HEK293 (cell line): Measurements from ENCODE around the gene DNAH1.
A peak's percentile ranks its signal among the peaks of the same experiment; 100 is the strongest.

Experiments
- CTCF ChIA-PET: fragments of 350-600 bp; formaldehyde crosslinking; extraction: SDS; loops from one replicate; lab custom pipeline; 2021; ENCODE audit warnings: antibody characterized with exemption; lab: Yijun Ruan, JAX
- POLR2A ChIA-PET: fragments of 300-600 bp; formaldehyde crosslinking; extraction: SDS; loops from one replicate; lab custom pipeline; 2020; ENCODE audit warnings: antibody characterized with exemption, inconsistent platforms; lab: Yijun Ruan, JAX
- H3K27ac ChIP-seq: fragments of 200-500 bp; sonication (Bioruptor generic); 2 replicates; pipeline ENCODE4 v1.5.1; 2014; ENCODE audit warnings: low read depth, low read length, control low read depth, inconsistent platforms; ENCODE audit errors: extremely low read depth
- H3K36me3 ChIP-seq, 2 experiments: fragments of 200-500 bp in 1 of 2; sonication (Bioruptor generic) in 1 of 2; 1 replicate in 1 of 2; 2 replicates in 1 of 2; pipeline ENCODE4 v1.5.1; 2014 to 2017; ENCODE audit warnings: inconsistent platforms in 2 of 2, low read length in 2 of 2; ENCODE audit not compliant: control insufficient read depth in 2 of 2, insufficient read depth in 1 of 2
- H3K4me1 ChIP-seq: fragments of 200-500 bp; sonication (Bioruptor generic); 2 replicates; pipeline ENCODE4 v1.5.1; 2014; ENCODE audit warnings: mild to moderate bottlenecking, low read length, inconsistent platforms; ENCODE audit not compliant: control insufficient read depth, insufficient read depth
- H3K4me3 ChIP-seq: 2 replicates; pipeline ENCODE4 v1.5.1; 2011; ENCODE audit warnings: low read depth, mild to moderate bottlenecking, control low read depth, low read length, moderate library complexity
- H3K9me3 ChIP-seq: fragments of 200-500 bp; sonication (Bioruptor generic); 2 replicates; pipeline ENCODE4 v1.5.1; 2014; ENCODE audit warnings: low read depth, low read length, inconsistent platforms; ENCODE audit not compliant: control insufficient read depth, insufficient read depth
- RBAK ChIP-seq: fragments of 450-650 bp; formaldehyde crosslinking; IDR thresholded peaks from 2 replicates; pipeline ENCODE4 v1.5.1; 2016; ENCODE audit warnings: missing biosample characterization, missing genetic modification characterization
- ZBTB1 ChIP-seq: fragments of 450-650 bp; formaldehyde crosslinking; IDR thresholded peaks from 2 replicates; pipeline ENCODE4 v1.5.1; 2016; ENCODE audit warnings: missing biosample characterization, missing genetic modification characterization
- ZBTB17 ChIP-seq: fragments of 450-650 bp; formaldehyde crosslinking; IDR thresholded peaks from 2 replicates; pipeline ENCODE4 v1.5.1; 2016; ENCODE audit warnings: missing biosample characterization, missing genetic modification characterization
- ZIC2 ChIP-seq: fragments of 450-650 bp; formaldehyde crosslinking; IDR thresholded peaks from 2 replicates; pipeline ENCODE4 v1.5.1; 2016; ENCODE audit warnings: missing biosample characterization, missing genetic modification characterization
- ZNF132 ChIP-seq: fragments of 450-650 bp; formaldehyde crosslinking; IDR thresholded peaks from 2 replicates; pipeline ENCODE4 v1.5.1; 2017; ENCODE audit warnings: missing biosample characterization, missing genetic modification characterization, borderline replicate concordance
- ZNF157 ChIP-seq: fragments of 450-650 bp; formaldehyde crosslinking; IDR thresholded peaks from 2 replicates; pipeline ENCODE4 v1.5.1; 2016; ENCODE audit warnings: missing biosample characterization, missing genetic modification characterization
- ZNF302 ChIP-seq: fragments of 450-650 bp; formaldehyde crosslinking; IDR thresholded peaks from 2 replicates; pipeline ENCODE4 v1.5.1; 2016; ENCODE audit warnings: missing biosample characterization, missing genetic modification characterization, low read depth
- ZNF324 ChIP-seq: fragments of 450-650 bp; formaldehyde crosslinking; IDR thresholded peaks from 2 replicates; pipeline ENCODE4 v1.5.1; 2016; ENCODE audit warnings: missing biosample characterization, missing genetic modification characterization
- ZNF350 ChIP-seq: fragments of 450-650 bp; formaldehyde crosslinking; IDR thresholded peaks from 2 replicates; pipeline ENCODE4 v1.5.0; 2017; ENCODE audit warnings: missing biosample characterization, mild to moderate bottlenecking, missing genetic modification characterization
- ZNF394 ChIP-seq: fragments of 450-650 bp; formaldehyde crosslinking; IDR thresholded peaks from 2 replicates; pipeline ENCODE4 v1.5.1; 2016; ENCODE audit warnings: missing biosample characterization, missing genetic modification characterization, mild to moderate bottlenecking, moderate library complexity, borderline replicate concordance
- ZNF473 ChIP-seq: fragments of 450-650 bp; formaldehyde crosslinking; IDR thresholded peaks from 2 replicates; pipeline ENCODE4 v1.5.1; 2017; ENCODE audit warnings: missing biosample characterization, missing genetic modification characterization
- ZNF530 ChIP-seq: fragments of 450-650 bp; formaldehyde crosslinking; IDR thresholded peaks from 2 replicates; pipeline ENCODE4 v1.5.1; 2016; ENCODE audit warnings: low read depth, missing biosample characterization, missing genetic modification characterization
- ZNF558 ChIP-seq: fragments of 450-650 bp; formaldehyde crosslinking; IDR thresholded peaks from 2 replicates; pipeline ENCODE4 v1.5.1; 2016; ENCODE audit warnings: missing biosample characterization, missing genetic modification characterization
- ZNF654 ChIP-seq: fragments of 450-650 bp; formaldehyde crosslinking; IDR thresholded peaks from 2 replicates; pipeline ENCODE4 v1.5.1; 2016; ENCODE audit warnings: low read depth, missing biosample characterization, missing genetic modification characterization
- ZNF660 ChIP-seq: fragments of 450-650 bp; IDR thresholded peaks from 2 replicates; pipeline ENCODE4 v1.5.1; 2018; ENCODE audit warnings: missing biosample characterization, mild to moderate bottlenecking, missing genetic modification characterization
- ZNF677 ChIP-seq: fragments of 450-650 bp; IDR thresholded peaks from 2 replicates; pipeline ENCODE4 v1.5.0; 2018; ENCODE audit warnings: missing biosample characterization, mild to moderate bottlenecking, missing genetic modification characterization, moderate library complexity
- ZNF707 ChIP-seq: fragments of 450-650 bp; formaldehyde crosslinking; IDR thresholded peaks from 2 replicates; pipeline ENCODE4 v1.5.1; 2016; ENCODE audit warnings: missing biosample characterization, missing genetic modification characterization
- ZNF777 ChIP-seq: fragments of 450-650 bp; formaldehyde crosslinking; IDR thresholded peaks from 2 replicates; pipeline ENCODE4 v1.5.1; 2017; ENCODE audit warnings: missing biosample characterization, missing genetic modification characterization, borderline replicate concordance
- TF ChIP-seq, protein P1 (sequence below): fragments of 450-650 bp; formaldehyde crosslinking; IDR thresholded peaks from 2 replicates; pipeline ENCODE4 v1.5.1; 2017; ENCODE audit warnings: missing biosample characterization, missing genetic modification characterization
- TF ChIP-seq, protein P2 (sequence below): fragments of 450-650 bp; formaldehyde crosslinking; IDR thresholded peaks from 2 replicates; pipeline ENCODE4 v1.5.1; 2016; ENCODE audit warnings: missing biosample characterization, missing genetic modification characterization
- TF ChIP-seq, protein P3 (sequence below): fragments of 450-650 bp; formaldehyde crosslinking; IDR thresholded peaks from 2 replicates; pipeline ENCODE4 v1.5.1; 2016; ENCODE audit warnings: missing biosample characterization, missing genetic modification characterization, borderline replicate concordance
- TF ChIP-seq, protein P4 (sequence below): fragments of 450-650 bp; formaldehyde crosslinking; IDR thresholded peaks from 2 replicates; pipeline ENCODE4 v1.5.1; 2016; ENCODE audit warnings: missing biosample characterization, missing genetic modification characterization

The DNAH1 gene

DNA sequence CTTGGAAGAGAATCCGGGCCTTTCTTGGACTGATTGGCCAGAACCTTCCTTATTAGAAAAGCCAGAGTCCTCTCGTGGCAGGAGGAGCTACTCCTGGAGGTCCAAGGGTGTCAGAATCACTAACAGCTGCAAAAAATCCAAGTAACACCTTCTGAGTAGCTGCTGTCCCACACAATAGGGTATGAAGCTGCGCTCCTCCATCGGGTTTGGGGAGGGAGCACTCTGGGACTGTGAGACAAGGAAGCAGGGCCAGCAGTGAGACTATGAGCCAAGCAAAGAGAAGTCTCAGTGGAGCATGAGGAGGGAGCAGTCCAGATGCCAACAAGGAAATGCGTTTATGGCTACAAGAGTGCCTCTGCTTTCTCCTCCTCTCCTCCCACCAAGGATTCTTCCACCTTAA is 107.1 kb downstream of the DNAH1 start (continued):
- TF ChIP-seq, protein P1, sequence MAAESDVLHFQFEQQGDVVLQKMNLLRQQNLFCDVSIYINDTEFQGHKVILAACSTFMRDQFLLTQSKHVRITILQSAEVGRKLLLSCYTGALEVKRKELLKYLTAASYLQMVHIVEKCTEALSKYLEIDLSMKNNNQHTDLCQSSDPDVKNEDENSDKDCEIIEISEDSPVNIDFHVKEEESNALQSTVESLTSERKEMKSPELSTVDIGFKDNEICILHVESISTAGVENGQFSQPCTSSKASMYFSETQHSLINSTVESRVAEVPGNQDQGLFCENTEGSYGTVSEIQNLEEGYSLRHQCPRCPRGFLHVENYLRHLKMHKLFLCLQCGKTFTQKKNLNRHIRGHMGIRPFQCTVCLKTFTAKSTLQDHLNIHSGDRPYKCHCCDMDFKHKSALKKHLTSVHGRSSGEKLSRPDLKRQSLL (tag by site-specific recombination): no peak
- no peak for TF ChIP-seq ZNF394 (tag by site-specific recombination)
- TF ChIP-seq, protein P2, sequence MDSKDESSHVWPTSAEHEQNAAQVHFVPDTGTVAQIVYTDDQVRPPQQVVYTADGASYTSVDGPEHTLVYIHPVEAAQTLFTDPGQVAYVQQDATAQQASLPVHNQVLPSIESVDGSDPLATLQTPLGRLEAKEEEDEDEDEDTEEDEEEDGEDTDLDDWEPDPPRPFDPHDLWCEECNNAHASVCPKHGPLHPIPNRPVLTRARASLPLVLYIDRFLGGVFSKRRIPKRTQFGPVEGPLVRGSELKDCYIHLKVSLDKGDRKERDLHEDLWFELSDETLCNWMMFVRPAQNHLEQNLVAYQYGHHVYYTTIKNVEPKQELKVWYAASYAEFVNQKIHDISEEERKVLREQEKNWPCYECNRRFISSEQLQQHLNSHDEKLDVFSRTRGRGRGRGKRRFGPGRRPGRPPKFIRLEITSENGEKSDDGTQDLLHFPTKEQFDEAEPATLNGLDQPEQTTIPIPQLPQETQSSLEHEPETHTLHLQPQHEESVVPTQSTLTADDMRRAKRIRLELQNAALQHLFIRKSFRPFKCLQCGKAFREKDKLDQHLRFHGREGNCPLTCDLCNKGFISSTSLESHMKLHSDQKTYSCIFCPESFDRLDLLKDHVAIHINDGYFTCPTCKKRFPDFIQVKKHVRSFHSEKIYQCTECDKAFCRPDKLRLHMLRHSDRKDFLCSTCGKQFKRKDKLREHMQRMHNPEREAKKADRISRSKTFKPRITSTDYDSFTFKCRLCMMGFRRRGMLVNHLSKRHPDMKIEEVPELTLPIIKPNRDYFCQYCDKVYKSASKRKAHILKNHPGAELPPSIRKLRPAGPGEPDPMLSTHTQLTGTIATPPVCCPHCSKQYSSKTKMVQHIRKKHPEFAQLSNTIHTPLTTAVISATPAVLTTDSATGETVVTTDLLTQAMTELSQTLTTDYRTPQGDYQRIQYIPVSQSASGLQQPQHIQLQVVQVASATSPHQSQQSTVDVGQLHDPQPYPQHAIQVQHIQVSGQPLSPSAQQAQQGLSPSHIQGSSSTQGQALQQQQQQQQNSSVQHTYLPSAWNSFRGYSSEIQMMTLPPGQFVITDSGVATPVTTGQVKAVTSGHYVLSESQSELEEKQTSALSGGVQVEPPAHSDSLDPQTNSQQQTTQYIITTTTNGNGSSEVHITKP (tag by site-specific recombination): no peak
- no peak for TF ChIP-seq ZNF530
- no peak for TF ChIP-seq RBAK (tag by site-specific recombination)
- no peak for TF ChIP-seq ZNF777 (tag by site-specific recombination)
- TF ChIP-seq ZBTB1 (tag by site-specific recombination): no peak

DNA sequence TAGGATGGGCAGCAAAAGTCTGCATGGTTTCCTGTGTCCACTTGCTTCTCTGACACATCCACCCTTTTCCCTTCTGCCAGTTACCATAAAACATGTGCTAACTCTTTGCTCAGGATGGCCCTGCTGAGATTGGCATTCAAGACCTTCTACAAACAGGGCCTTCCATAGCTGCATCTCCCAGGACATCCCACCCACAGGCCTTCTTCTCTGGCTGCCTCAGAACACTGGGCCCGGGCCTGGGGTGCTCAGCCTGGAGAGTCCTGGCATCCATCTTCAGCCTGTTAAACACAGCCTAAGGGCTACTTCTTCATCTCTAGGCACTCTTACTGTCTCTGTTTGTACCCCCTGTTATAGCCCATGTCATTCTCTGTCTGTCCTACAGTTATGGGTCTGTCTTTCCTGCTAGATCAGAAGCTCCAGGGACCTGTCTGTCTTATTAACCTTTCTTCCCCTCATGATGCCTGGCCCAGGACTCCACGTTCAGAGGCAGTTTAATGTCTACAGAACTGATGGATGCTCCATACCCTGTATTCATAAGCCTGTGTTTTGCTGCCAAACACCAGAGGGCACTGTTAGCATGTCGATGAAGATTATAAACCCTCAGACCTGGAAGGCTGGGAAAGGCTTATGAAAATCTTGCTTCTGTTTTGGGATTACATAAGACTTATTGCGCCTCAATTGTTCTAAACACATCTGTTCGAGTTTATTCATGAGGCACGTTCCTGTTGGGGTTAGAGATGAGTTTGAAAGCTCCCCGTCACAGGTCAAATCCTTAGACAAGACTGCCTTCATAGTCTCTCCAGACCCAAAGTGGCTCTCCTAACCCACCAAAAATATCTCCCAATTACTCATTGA is 112.3 kb downstream of the DNAH1 start:
- Histone ChIP-seq H3K36me3 (no peaks in the 10 kb centered on the region), H3K4me1 (no peaks in the 10 kb centered on the region), H3K27ac (no peak overlapping the region), H3K4me3 (no peak overlapping the region), H3K9me3 (no peaks in the 10 kb centered on the region)
- ChIA-PET CTCF (interaction anchor here (0.9 to 5.3 kb wide), 14 partner anchors 9 to 271 kb away, joined by 3 to 97 read pairs (median 4); partner anchors contain the start of gene SEMA3G), POLR2A (no interaction called here)
- TF ChIP-seq ZNF777 (tag by site-specific recombination) (no peak), ZBTB17 (tag by site-specific recombination) (peak; percentile 50), ZNF558 (no peak), ZNF157 (tag by site-specific recombination) (no peak), ZNF324 (tag by site-specific recombination) (no peak), ZIC2 (tag by site-specific recombination) (no peak), ZNF302 (tag by site-specific recombination) (no peak), ZNF660 (0 out of 2 replicates have a peak, but pooled peaks have one; percentile 41), ZNF473 (tag by site-specific recombination) (no peak), ZNF677 (tag by site-specific recombination) (no peak), ZNF654 (tag by site-specific recombination) (peak; percentile 63), ZNF132 (tag by site-specific recombination) (no peak), ZNF350 (tag by site-specific recombination) (no peak), ZNF707 (tag by site-specific recombination) (no peak)
- TF ChIP-seq, protein P3, sequence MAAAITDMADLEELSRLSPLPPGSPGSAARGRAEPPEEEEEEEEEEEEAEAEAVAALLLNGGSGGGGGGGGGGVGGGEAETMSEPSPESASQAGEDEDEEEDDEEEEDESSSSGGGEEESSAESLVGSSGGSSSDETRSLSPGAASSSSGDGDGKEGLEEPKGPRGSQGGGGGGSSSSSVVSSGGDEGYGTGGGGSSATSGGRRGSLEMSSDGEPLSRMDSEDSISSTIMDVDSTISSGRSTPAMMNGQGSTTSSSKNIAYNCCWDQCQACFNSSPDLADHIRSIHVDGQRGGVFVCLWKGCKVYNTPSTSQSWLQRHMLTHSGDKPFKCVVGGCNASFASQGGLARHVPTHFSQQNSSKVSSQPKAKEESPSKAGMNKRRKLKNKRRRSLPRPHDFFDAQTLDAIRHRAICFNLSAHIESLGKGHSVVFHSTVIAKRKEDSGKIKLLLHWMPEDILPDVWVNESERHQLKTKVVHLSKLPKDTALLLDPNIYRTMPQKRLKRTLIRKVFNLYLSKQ: no peak
- TF ChIP-seq, protein P4, sequence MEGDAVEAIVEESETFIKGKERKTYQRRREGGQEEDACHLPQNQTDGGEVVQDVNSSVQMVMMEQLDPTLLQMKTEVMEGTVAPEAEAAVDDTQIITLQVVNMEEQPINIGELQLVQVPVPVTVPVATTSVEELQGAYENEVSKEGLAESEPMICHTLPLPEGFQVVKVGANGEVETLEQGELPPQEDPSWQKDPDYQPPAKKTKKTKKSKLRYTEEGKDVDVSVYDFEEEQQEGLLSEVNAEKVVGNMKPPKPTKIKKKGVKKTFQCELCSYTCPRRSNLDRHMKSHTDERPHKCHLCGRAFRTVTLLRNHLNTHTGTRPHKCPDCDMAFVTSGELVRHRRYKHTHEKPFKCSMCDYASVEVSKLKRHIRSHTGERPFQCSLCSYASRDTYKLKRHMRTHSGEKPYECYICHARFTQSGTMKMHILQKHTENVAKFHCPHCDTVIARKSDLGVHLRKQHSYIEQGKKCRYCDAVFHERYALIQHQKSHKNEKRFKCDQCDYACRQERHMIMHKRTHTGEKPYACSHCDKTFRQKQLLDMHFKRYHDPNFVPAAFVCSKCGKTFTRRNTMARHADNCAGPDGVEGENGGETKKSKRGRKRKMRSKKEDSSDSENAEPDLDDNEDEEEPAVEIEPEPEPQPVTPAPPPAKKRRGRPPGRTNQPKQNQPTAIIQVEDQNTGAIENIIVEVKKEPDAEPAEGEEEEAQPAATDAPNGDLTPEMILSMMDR (tag by site-specific recombination): peak; percentile 27; the same call in 1 of the 2 replicates
